Measurements from ENCODE around the gene DXO.

DXO gene

DNA sequence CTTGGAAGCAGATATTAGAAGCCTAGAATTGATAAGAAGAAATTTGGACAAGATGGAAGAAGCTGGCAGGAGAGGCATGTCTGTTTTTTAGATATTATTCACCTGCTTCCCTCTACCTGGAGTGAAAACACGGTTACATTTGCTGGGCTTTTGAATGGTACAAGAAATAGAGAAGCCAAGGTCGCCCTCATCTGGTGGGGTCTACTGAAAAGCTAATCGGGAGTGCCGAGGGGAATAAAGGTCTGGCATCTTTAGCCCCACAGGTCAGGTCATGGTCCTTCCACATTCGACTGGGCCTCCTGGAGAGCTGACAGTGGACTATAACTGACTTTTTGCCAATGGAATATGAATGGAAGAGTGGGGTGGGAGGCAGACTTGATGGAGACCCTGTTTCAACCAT lies 49.0 kb downstream of the DXO start:
- DNase-seq, result no peak

DNA sequence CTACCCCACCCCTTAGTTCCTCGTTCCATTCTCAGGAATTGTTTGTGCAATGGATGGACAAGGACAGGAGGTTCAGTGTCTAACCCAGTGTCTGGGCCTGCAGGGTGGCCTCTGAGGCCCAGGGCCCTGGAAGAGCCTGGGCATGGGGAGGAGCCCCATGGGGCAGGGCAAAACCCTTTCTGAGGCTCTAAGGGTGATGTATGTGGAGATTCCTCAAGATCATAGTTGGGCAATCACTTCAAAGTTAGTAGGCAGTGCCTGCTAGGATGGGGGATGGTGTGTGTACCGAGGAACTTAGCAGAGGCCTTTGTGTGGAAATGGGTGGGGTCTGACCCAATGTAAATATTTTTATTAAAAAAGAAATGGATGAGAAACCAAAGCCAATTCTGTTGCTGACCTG lies 51.1 kb downstream of the DXO start:
- no peak for DNase-seq
